ENCODE results near the gene CAMK1D.

Gene CAMK1D

GRCh38 chr10:12774204-12774894 lies 425.0 kb downstream of the CAMK1D start:
- no peak for DNase-seq

GRCh38 chr10:12777840-12778585 lies 428.7 kb downstream of the CAMK1D start:
- DNase-seq: no peak

- DNase-seq: no peak
Measured at GRCh38 chr10:12780634-12781601, 431.6 kb downstream of the CAMK1D start.

GRCh38 chr10:12781976-12782375 lies 432.6 kb downstream of the CAMK1D start:
- no peak for DNase-seq

GRCh38 chr10:12782537-12782936 lies 433.2 kb downstream of the CAMK1D start:
- peak; percentile 12 to 26 for DNase-seq

- DNase-seq: no peak
Measured at GRCh38 chr10:12783293-12783692, 433.9 kb downstream of the CAMK1D start.

- no peak for DNase-seq
Measured at GRCh38 chr10:12784646-12785045, 435.3 kb downstream of the CAMK1D start.

GRCh38 chr10:12785415-12785831 lies 436.1 kb downstream of the CAMK1D start:
- DNase-seq: no peak

GRCh38 chr10:12787297-12787696 lies 437.9 kb downstream of the CAMK1D start:
- no peak for DNase-seq

- DNase-seq: no peak
Measured at GRCh38 chr10:12788277-12788676, 438.9 kb downstream of the CAMK1D start.

GRCh38 chr10:12790270-12790669 lies 440.9 kb downstream of the CAMK1D start:
- DNase-seq: no peak

- no peak for DNase-seq
Measured at GRCh38 chr10:12791728-12792127, 442.4 kb downstream of the CAMK1D start.

GRCh38 chr10:12792889-12793556 lies 443.7 kb downstream of the CAMK1D start:
- DNase-seq: no peak

GRCh38 chr10:12795315-12796110 lies 446.2 kb downstream of the CAMK1D start:
- DNase-seq: no peak

GRCh38 chr10:12796401-12797160 lies 447.2 kb downstream of the CAMK1D start:
- no peak for DNase-seq

GRCh38 chr10:12797471-12798262 lies 448.3 kb downstream of the CAMK1D start:
- no peak for DNase-seq

- DNase-seq: no peak
Measured at GRCh38 chr10:12799144-12799543, 449.8 kb downstream of the CAMK1D start.

GRCh38 chr10:12799714-12800113 lies 450.4 kb downstream of the CAMK1D start:
- DNase-seq: no peak

- DNase-seq: no peak
Measured at GRCh38 chr10:12800302-12800701, 451.0 kb downstream of the CAMK1D start.
